ENCODE data around the gene MBNL2. TPM values are rescaled to one million over a fixed set of nuclear protein-coding genes. Genes with fewer than 3 reads are reported as not detected.

Gene MBNL2
- total and polyA plus RNA-seq, 2 of the 4 experiments (the other 2 are of a cell fraction) = 26.9 to 103 TPM

GRCh38 chr13:97263160-97263559 is 41.0 kb downstream of the MBNL2 start:
- Histone ChIP-seq H2BK120ac (ENCODE audit: low read depth, low read length) (no peak overlapping the region), H2BK15ac (ENCODE audit: low read depth, low read length) (no peak overlapping the region), H2AK5ac (ENCODE audit: low read depth, low read length) (no peak overlapping the region), H3K36me3 (ENCODE audit: control insufficient read depth, insufficient read depth, low read length) (peaks cover 1% of the 10 kb centered on the region; the same call in 1 of the 2 replicates), H3K9me3 (ENCODE audit: control insufficient read depth, insufficient read depth, low read length) (no peaks in the 10 kb centered on the region), H3K79me1 (ENCODE audit: low read depth in 1 of 2, low read length in 2 of 2) (peaks cover 48 to 84% of the 10 kb centered on the region in 2 experiments), H4K5ac (ENCODE audit: low read depth, low read length) (no peak overlapping the region), H3K4me2 (ENCODE audit: low read depth, low read length) (no peak overlapping the region), H3K9ac (ENCODE audit: low read depth, low read length) (no peak overlapping the region), H3K27me3 (ENCODE audit: control insufficient read depth, insufficient read depth, low read length) (no peaks in the 10 kb centered on the region), H4K91ac (ENCODE audit: insufficient read depth, low read depth, low read length) (no peak overlapping the region), H3K18ac (ENCODE audit: low read depth, low read length) (no peak overlapping the region), H3K4me3 (ENCODE audit: insufficient read depth, low read depth, low read length) (no peak overlapping the region), H3K56ac (ENCODE audit: extremely low read depth, insufficient read depth, low read length) (no peak overlapping the region), H2BK20ac (ENCODE audit: low read depth, low read length) (no peak overlapping the region), H2BK5ac (ENCODE audit: low read depth, low read length, poor library complexity, severe bottlenecking) (no peak overlapping the region), H3K9me1 (ENCODE audit: insufficient read depth, low read length) (peaks cover 41% of the 10 kb centered on the region), H3K4me1 (ENCODE audit: control insufficient read depth, insufficient read depth, low read length) (peaks cover 47% of the 10 kb centered on the region), H3K14ac (replicated peaks; ENCODE audit: low read depth, low read length) (no peak overlapping the region), H3K27ac (ENCODE audit: insufficient read depth, low read length) (no peak overlapping the region), H3K23ac (ENCODE audit: low read depth, low read length) (no peak overlapping the region), H2AFZ (replicated peaks; ENCODE audit: low read length, poor library complexity) (no peak overlapping the region), H2AK9ac (replicated peaks; ENCODE audit: low read depth, low read length, poor library complexity) (no peak overlapping the region), H3K4ac (ENCODE audit: low read depth, low read length) (no peak overlapping the region), H4K20me1 (ENCODE audit: insufficient read depth, low read length) (peaks cover 12% of the 10 kb centered on the region; the same call in 1 of the 2 replicates), H4K8ac (ENCODE audit: low read depth in 2 of 2, low read length in 2 of 2) (no peak overlapping the region)
- dilution Hi-C loops (cut with HindIII; ENCODE audit: low sequenced_read_pairs, unreplicated experiment) = no loop called here
- ATAC-seq (ENCODE audit: low read depth) (no peak), DNase-seq (no peak)
- BruUV-seq (replicated peaks) = no TSS peak
- TF ChIP-seq BHLHE40 (IDR thresholded peaks at IDR 0.05; ENCODE audit: low read depth, low read length) (no peak), SMC3 (IDR thresholded peaks at IDR 0.05; ENCODE audit: low read depth, low read length) (no peak), NFE2L2 (IDR thresholded peaks at IDR 0.05; ENCODE audit: low read depth, low read length) (no peak)
- 100% methylated on average over 1 of the region's 1 CpG; no CpG with 5 or more reads in 1 of the 2 experiments for WGBS, 2 experiments (ENCODE audit: extremely low coverage in 2 of 2, insufficient read length in 1 of 2)
- ChIA-PET CTCF (no interaction called here), POLR2A (ENCODE audit: unreplicated experiment) (no interaction called here)
- intact Hi-C loops (cut with micrococcal nuclease) = no loop called here
- in situ Hi-C loops (cut with MboI; ENCODE audit: low sequenced_read_pairs) = no loop called here

Measured in IMR-90 (cell line).